B cell (primary cell): Measurements from ENCODE around the gene TM6SF1. TPM values are rescaled to one million over a fixed set of nuclear protein-coding genes. Genes with fewer than 3 reads are reported as not detected.

Source experiments
- ATAC-seq: fragments of 200-7000 bp; cut with Tn5 transposase; one replicate; pipeline ENCODE4 v1.10.0; 2021; ENCODE audit warnings: low read depth, mild to moderate bottlenecking, moderate number of reproducible peaks, moderate library complexity
- CTCF ChIA-PET: fragments of 350-600 bp; sonication (Branson Sonifier 250); formaldehyde crosslinking; loops from one replicate; lab custom pipeline; 2021; ENCODE audit warnings: antibody characterized with exemption, inconsistent platforms; lab: Charles Lee
- POLR2A ChIA-PET: fragments of 350-600 bp; sonication (Branson Sonifier 250); formaldehyde crosslinking; loops from one replicate; lab custom pipeline; 2021; ENCODE audit warnings: antibody characterized with exemption; lab: Charles Lee
- DNase-seq: peaks from one replicate; pipeline ENCODE4 v3.0.0; 2013
- H2AFZ ChIP-seq: 2 replicates; pipeline ENCODE4 v1.6.1; 2012; ENCODE audit warnings: mild to moderate bottlenecking, low read depth, low read length; ENCODE audit not compliant: insufficient read depth, poor library complexity, severe bottlenecking
- H3K27ac ChIP-seq, 2 donors: 1 replicate in 1 of 2; 2 replicates in 1 of 2; pipeline ENCODE4 v1.5.1; 2012 to 2013; ENCODE audit warnings: low read length in 2 of 2, mild to moderate bottlenecking in 2 of 2, moderate library complexity in 1 of 2
- H3K27me3 ChIP-seq, 4 experiments: fragments of 200-600 bp in 1 of 4; sonication (generic) in 1 of 4; replicated peaks in 1 of 4; 1 replicate in 2 of 4; 2 replicates in 2 of 4; pipeline versions ENCODE4 v1.6.1 to v1.7.0; 2013 to 2016; ENCODE audit warnings: low read length in 3 of 4, mild to moderate bottlenecking in 2 of 4, mixed read lengths in 1 of 4, moderate library complexity in 1 of 4; ENCODE audit not compliant: insufficient read depth in 4 of 4, control insufficient read depth in 3 of 4; ENCODE audit errors: control extremely low read depth in 1 of 4
- H3K36me3 ChIP-seq, 2 experiments: replicated peaks in 1 of 2; 1 replicate in 1 of 2; 2 replicates in 1 of 2; pipeline versions ENCODE4 v1.6.1 to v1.7.1; 2013; ENCODE audit warnings: low read length in 1 of 2; ENCODE audit not compliant: insufficient read depth in 2 of 2, control insufficient read depth in 1 of 2; ENCODE audit errors: control extremely low read depth in 1 of 2, extremely low read depth in 1 of 2
- H3K4me1 ChIP-seq, 2 donors: fragments of 200-600 bp in 1 of 2; sonication (generic) in 1 of 2; 1 replicate in 1 of 2; 2 replicates in 1 of 2; pipeline versions ENCODE4 v1.5.1 to v1.6.1; 2013 to 2017; ENCODE audit warnings: low read length in 2 of 2; ENCODE audit not compliant: control insufficient read depth in 2 of 2, insufficient read depth in 2 of 2
- H3K4me2 ChIP-seq: replicated peaks from 2 replicates; pipeline ENCODE3; 2012; ENCODE audit warnings: mild to moderate bottlenecking, low read depth, low read length; ENCODE audit not compliant: poor library complexity, severe bottlenecking
- H3K4me3 ChIP-seq, 5 experiments: fragments of 200-600 bp in 1 of 5; sonication (generic) in 1 of 5; 1 replicate in 3 of 5; 2 replicates in 2 of 5; pipeline versions ENCODE4 v1.5.1 to v1.7.0; 2011 to 2016; ENCODE audit warnings: low read length in 4 of 5, mild to moderate bottlenecking in 4 of 5, low read depth in 2 of 5, control low read depth in 1 of 5, moderate library complexity in 1 of 5; ENCODE audit not compliant: insufficient read depth in 1 of 5; ENCODE audit errors: control extremely low read depth in 1 of 5, extremely low read depth in 1 of 5
- H3K79me2 ChIP-seq: fragments of 200-600 bp; sonication (generic); one replicate; pipeline ENCODE4 v1.6.0; 2016; ENCODE audit warnings: low read length; ENCODE audit not compliant: control insufficient read depth, insufficient read depth
- H3K9ac ChIP-seq: fragments of 200-600 bp; sonication (generic); 2 replicates; pipeline ENCODE4 v1.6.1; 2017; ENCODE audit warnings: mild to moderate bottlenecking, low read length, moderate library complexity
- H3K9me3 ChIP-seq, 3 donors: one replicate each; pipeline versions ENCODE4 v1.6.1 to v1.7.1; 2013; ENCODE audit warnings: low read length in 2 of 3; ENCODE audit not compliant: control insufficient read depth in 2 of 3, insufficient read depth in 1 of 3; ENCODE audit errors: control extremely low read depth in 1 of 3
- H4K20me1 ChIP-seq: 2 replicates; pipeline ENCODE4 v1.6.0; 2012; ENCODE audit warnings: mild to moderate bottlenecking, low read length; ENCODE audit not compliant: insufficient read depth, control insufficient read depth, poor library complexity, severe bottlenecking
- H3K27ac Mint-ChIP-seq: one replicate; pipeline ENCODE4 v1.8.0; 2021; ENCODE audit warnings: mixed read lengths
- H3K27me3 Mint-ChIP-seq: one replicate; pipeline ENCODE4 v1.8.0; 2021; ENCODE audit warnings: mixed read lengths
- H3K4me1 Mint-ChIP-seq: one replicate; pipeline ENCODE4 v1.8.0; 2021; ENCODE audit warnings: mixed read lengths
- H3K4me3 Mint-ChIP-seq: one replicate; pipeline ENCODE4 v1.8.0; 2021; ENCODE audit warnings: mixed read lengths
- H3K9me3 Mint-ChIP-seq: one replicate; pipeline ENCODE4 v1.8.0; 2022; ENCODE audit warnings: mixed read lengths; ENCODE audit not compliant: insufficient read depth
- EZH2 ChIP-seq: IDR thresholded peaks from 2 replicates; pipeline ENCODE4 v1.6.1; 2012; ENCODE audit warnings: borderline replicate concordance, low read depth, mild to moderate bottlenecking, moderate library complexity, low read length; ENCODE audit not compliant: insufficient read depth, poor library complexity, severe bottlenecking
- WGBS: methylation state at CpG from one replicate; pipeline ENCODE4 v1.1.5; 2013; ENCODE audit warnings: missing lambda C conversion rate; ENCODE audit not compliant: insufficient coverage; 5-methylcytosine and 5-hydroxymethylcytosine counted together
- intact Hi-C: fragments of 100-400 bp; cut with micrococcal nuclease; formaldehyde crosslinking; loops from one replicate; pipeline ENCODE4 v1.10.0; 2022
- polyA plus RNA-seq: library from polyadenylated mRNA; depleted of rRNA; stranded (reverse); fragments of >200 nt; gene quantifications from 2 replicates; pipeline ENCODE4 v1.2.3, GENCODE V29; 2012
- total RNA-seq, 2 donors: library from RNA; stranded (reverse); fragments of 120-200 nt in 1 of 2; gene quantifications; 1 replicate in 1 of 2; 2 replicates in 1 of 2; pipeline versions ENCODE4 v1.2.3 to v1.2.4, GENCODE V29; 2013 to 2022
- TF ChIP-seq, protein P1 (sequence below): fragments of 200-600 bp; IDR thresholded peaks from one replicate; pipeline ENCODE4 v1.8.0; 2022; ENCODE audit warnings: antibody characterized with exemption, mild to moderate bottlenecking

Gene TM6SF1
- total and polyA plus RNA-seq, 2 donors (not counting 1 experiment from before 2014, with no cell fraction given), result 1.1 to 1.6 TPM

DNA sequence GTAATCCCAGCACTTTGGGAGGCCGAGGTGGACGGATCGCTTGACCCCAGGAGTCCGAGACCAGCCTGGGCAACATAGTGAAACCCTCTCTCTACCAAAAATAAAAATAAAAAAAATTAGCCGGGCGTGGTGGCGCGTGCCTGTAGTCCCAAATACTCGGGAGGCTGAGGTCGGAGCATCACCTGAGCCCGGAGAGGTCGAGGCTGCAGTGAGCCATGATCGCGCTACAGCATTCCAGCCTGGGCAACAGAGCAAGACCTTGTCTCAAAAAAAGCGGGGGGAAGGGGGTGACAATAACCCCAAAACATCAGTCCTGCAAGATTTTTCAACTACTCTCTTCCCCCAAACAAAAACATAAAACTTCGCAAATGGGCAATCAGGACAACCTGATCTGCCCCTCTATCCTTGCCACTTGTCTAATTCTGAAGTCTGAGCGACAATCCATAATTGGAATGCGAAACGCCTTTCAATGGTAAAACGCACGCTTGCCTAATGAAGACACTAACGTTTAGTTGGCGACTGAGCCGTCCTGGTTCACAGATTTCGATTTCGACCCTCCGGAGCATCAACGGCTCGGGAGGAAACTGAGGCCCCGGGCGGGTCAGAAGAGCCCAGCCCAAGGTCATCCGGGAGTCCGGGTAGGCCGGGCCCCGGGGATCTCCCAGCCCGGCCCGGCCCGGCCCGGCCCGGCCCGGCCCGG, 41.3 kb upstream of the TM6SF1 start:
- Histone ChIP-seq H3K4me2 (peak overlapping the region; percentile 90), H3K9me3 (peaks cover 0 to 5% (median 3%) of the 10 kb centered on the region in 3 donors), H3K79me2 (peaks cover 58% of the 10 kb centered on the region), H3K4me3 (peak overlapping the region; percentile 54 to 87 (median 83)), H3K4me1 (peaks cover 44 to 48% of the 10 kb centered on the region in 2 donors), H3K36me3 (peaks cover 3 to 12% of the 10 kb centered on the region in 2 experiments), H4K20me1 (peaks cover 42% of the 10 kb centered on the region), H3K27ac (peak overlapping the region; percentile 5 to 84), H3K27me3 (no peaks in the 10 kb centered on the region), H2AFZ (peak overlapping the region; percentile 90), H3K9ac (peak overlapping the region; percentile 85)
- DNase-seq (no peak), ATAC-seq (no peak)
- no peak for TF ChIP-seq EZH2
- TF ChIP-seq, protein P1, sequence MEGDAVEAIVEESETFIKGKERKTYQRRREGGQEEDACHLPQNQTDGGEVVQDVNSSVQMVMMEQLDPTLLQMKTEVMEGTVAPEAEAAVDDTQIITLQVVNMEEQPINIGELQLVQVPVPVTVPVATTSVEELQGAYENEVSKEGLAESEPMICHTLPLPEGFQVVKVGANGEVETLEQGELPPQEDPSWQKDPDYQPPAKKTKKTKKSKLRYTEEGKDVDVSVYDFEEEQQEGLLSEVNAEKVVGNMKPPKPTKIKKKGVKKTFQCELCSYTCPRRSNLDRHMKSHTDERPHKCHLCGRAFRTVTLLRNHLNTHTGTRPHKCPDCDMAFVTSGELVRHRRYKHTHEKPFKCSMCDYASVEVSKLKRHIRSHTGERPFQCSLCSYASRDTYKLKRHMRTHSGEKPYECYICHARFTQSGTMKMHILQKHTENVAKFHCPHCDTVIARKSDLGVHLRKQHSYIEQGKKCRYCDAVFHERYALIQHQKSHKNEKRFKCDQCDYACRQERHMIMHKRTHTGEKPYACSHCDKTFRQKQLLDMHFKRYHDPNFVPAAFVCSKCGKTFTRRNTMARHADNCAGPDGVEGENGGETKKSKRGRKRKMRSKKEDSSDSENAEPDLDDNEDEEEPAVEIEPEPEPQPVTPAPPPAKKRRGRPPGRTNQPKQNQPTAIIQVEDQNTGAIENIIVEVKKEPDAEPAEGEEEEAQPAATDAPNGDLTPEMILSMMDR, result no peak
- no peaks in the 10 kb centered on the region for H3K9me3 Mint-ChIP-seq
- 5% methylated on average over 40 of the region's 42 CpGs for WGBS
- ChIA-PET POLR2A (interaction anchor here (1.2 to 1.8 kb wide), 3 partner anchors 42 to 526 kb away, joined by 4 to 13 read pairs (median 7); partner anchors contain the start of genes C15orf40 and RPS17), CTCF (no interaction called here)
- no peaks in the 10 kb centered on the region for H3K27me3 Mint-ChIP-seq
- peak overlapping the region; percentile 78 for H3K4me3 Mint-ChIP-seq
- H3K4me1 Mint-ChIP-seq, result peaks cover 10% of the 10 kb centered on the region
- peak overlapping the region; percentile 85 for H3K27ac Mint-ChIP-seq
- intact Hi-C loops, result loop anchor here (2.0 kb wide), 1 partner anchor 221 kb away; no protein-coding TSS in a partner anchor
